ENCODE results near the gene LBHD1.
"Not testable (repeated sequence)": the region's sequence is repeated elsewhere in the genome, so short reads cannot be mapped to it uniquely, and the experiment has no call there.

LBHD1 gene

DNA sequence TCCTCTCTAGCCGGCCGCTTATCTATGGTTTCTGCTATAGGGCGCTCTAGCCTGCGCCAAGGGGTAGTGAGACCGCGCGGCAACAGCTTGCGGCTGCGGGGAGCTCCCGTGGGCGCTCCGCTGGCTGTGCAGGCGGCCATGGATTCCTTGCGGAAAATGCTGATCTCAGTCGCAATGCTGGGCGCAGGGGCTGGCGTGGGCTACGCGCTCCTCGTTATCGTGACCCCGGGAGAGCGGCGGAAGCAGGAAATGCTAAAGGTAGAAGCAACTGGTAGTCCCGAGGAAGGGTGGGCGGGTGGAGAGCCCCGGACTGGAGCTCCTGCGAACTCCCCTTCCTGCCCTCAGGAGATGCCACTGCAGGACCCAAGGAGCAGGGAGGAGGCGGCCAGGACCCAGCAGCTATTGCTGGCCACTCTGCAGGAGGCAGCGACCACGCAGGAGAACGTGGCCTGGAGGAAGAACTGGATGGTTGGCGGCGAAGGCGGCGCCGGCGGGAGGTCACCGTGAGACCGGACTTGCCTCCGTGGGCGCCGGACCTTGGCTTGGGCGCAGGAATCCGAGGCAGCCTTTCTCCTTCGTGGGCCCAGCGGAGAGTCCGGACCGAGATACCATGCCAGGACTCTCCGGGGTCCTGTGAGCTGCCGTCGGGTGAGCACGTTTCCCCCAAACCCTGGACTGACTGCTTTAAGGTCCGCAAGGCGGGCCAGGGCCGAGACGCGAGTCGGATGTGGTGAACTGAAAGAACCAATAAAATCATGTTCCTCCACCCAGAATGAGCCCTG is at the start of gene LBHD1, which contains the start of gene UQCC3:
Gene LBHD1, minus strand, starts transcription at position 660 of the 782 bp plus-strand sequence. CDS start 2,236 bp downstream, outside the sequence.
Gene UQCC3, plus strand, starts transcription at position 66 of the 782 bp plus-strand sequence. Its CDS starts 73 bp downstream, at position 139.
- peak; percentile 59 for DNase-seq

DNA sequence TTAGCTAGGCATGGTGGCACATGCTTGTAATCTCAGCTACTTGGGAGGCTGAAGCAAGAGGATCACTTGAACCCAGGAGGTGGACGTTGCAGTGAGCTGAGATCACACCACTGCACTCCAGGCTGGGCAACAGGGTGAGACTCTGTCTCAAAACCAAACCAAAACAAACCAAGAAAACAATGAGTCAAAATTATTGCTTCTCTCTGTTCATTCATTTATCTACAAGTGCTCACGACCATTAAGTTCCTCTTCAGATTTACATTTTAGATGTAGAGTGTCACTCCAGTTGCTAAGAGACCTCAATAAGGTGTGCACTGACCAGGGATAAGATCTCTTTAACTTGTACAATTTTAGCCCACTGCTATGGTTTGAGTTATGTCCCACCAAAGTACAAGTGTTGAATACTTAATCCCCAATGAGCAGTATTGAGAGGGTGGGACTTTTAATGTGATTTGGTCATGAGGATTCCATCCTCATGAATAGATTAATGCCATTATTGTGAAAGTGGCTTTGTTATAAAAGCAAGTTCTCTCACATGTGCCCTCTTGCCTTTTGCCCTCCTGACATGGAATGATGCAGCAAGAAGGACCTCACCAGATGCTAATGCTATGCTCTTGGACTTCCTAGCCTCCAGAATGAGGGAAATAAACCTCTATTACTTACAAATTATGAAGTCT is 47.4 kb upstream of the LBHD1 start:
- no peak for DNase-seq

- DNase-seq = no peak
Observed at GRCh38 chr11:62716816-62717215, 44.7 kb upstream of the LBHD1 start.

DNA sequence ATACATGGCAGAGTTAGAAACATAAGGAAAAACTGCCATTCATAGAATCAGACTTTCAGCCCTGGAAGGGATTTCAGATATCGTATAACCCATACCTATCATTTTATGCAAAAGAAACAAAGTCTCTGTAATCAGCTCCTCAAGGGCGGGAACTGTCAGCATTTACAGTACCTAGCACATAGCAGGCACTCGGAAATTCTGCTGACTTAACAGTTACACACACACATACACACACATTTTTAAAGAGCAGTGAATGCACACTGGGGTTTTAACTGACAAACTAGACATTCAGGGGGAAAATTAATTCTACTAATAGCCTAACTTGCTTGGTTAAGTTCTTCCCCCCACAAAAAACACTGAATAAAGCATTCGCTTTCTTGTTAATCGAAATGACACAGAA is 44.1 kb upstream of the LBHD1 start:
- no peak for DNase-seq

- DNase-seq = no peak
Observed at GRCh38 chr11:62715150-62716130, 43.4 kb upstream of the LBHD1 start.

GRCh38 chr11:62713343-62713742 is 41.3 kb upstream of the LBHD1 start:
- DNase-seq = no peak

DNA sequence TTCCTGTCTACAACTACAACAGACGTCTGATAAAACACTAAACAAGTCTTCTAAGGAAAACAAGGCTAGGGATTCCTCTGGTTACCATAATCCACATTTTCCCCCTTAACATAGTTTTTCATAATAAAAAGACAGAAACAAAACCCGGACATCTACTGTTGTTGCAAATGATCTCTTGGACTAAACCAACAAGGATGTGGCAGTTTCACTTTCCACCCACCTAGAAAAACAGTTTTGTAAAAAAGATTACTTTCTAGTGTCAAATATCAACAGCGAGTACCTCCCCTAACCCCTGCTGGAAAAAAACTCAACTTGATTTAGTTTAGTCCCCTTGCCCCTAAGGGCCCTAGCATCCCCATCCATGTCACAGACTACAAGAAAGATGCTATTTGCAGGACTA is 40.8 kb upstream of the LBHD1 start:
- DNase-seq = no peak

GRCh38 chr11:62712276-62712812 is 40.3 kb upstream of the LBHD1 start:
- no peak for DNase-seq

DNA sequence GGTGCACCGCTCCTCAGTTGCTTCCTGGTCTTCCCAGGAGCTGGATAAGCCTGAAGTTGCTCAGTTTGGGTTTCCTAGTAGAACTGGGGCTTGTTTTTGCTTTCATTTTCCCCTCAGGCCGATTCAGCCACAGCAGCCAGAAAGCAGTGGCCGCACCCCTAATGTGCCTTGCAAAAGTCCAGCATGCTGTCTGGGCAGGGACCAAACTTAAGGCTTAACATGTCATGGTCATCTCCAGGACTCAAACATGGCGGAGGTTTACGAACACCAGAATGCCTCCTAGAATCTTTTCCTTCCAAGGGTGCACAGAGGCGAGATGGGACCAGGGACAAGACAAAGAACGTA is 37.9 kb upstream of the LBHD1 start:
- DNase-seq = peak; percentile 26

GRCh38 chr11:62709247-62710000 is 37.4 kb upstream of the LBHD1 start:
- DNase-seq = peak; percentile 95

DNA sequence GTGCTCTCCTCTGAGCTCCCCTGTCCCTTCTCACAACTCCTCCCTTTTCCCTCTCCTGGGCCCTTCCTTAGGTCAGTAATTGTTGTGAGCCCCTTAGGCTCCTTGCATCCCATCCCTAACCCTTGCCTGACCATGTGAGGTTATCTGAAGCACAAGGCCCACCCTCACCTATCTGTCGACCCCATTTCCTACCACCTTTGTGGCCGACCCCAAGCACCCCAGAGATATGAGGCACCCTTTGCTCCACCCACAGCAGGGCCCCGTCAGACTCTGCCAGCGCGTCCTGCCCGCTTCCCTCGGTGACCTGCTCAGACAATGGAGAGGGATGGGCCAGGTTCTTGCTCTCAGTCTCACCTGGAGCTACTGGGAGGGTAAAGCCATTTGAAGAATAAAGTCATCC is 36.7 kb upstream of the LBHD1 start:
- DNase-seq = peak; percentile 32

GRCh38 chr11:62708392-62708791 is 36.3 kb upstream of the LBHD1 start:
- DNase-seq = no peak

GRCh38 chr11:62707277-62707861 is 35.3 kb upstream of the LBHD1 start, which contains the start of the genes BSCL2 and GNG3:
Gene BSCL2, minus strand, starts transcription at chr11:62707424. Its CDS starts 229 bp downstream, at chr11:62707195.
Gene GNG3, plus strand, starts transcription at chr11:62707676. Its CDS starts 620 bp downstream, at chr11:62708296.
- DNase-seq = no peak

GRCh38 chr11:62706850-62707247 is 34.8 kb upstream of the LBHD1 start:
- DNase-seq = no peak

- peak; percentile 94 for DNase-seq
Observed at GRCh38 chr11:62705880-62706849, 34.1 kb upstream of the LBHD1 start.

DNA sequence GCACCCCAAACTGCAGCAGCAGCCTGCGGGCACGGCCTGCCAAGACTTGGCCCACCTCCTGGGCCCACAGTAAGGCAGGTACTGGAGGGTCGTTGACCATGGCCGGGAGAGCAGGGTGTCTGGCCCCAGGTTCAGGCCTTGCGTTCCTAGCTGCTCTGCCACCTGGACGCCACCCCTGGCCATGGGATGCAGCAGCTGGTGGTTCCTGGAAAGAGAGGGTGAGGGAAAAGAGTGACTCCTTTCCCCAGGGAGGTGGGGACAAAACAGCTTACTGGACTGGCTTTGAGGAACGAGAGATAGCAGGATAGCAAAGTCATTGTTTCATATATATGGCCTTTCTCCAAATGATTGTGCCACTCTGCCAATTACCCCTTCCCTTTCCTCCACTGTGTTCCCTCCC is 33.3 kb upstream of the LBHD1 start:
- DNase-seq = no peak

- DNase-seq = not testable (repeated sequence)
Observed at GRCh38 chr11:62703921-62704320, 31.9 kb upstream of the LBHD1 start.

GRCh38 chr11:62702246-62702645 is 30.2 kb upstream of the LBHD1 start:
- DNase-seq = no peak

DNA sequence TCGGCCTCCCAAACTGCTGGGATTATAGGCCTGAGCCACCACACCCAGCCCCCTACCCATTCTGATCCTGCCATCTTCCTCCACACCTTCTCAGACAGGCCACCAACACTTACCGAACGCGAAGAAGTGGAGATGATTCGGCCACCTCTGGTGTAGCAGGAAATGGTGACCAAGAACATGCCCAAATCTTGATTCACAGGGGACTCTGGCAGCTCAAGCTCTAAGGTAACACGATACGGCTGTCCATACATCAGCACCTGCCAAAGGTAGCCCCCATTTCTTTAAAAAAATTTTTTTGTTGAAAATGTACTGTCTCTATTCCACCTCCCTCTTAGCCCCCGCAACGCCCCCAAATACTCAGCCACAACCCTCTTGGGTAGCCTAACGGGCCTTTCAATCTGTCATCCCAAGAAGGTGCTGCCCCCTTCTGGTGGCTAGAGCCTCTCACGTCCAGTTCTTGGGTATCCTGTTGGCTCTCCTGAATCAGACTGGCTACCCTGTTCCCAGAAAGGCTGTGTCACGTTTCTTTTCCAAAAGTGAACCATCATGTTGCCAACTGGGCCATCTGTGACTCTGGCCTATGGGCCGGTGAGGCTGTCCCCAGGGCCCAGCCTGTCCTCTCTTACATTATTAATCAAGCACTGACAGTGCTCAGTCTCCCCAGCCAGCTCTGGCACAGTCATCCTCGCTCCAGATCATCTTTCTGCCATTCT is 22.5 kb upstream of the LBHD1 start:
- peak; percentile 74 for DNase-seq
